HepG2 (cell line): Measurements from ENCODE around the gene SLFN13.

Source experiments
- CBX1 ChIP-seq: IDR thresholded peaks from one replicate; pipeline ENCODE4 v1.6.1; 2016; ENCODE audit warnings: antibody characterized with exemption, low read depth
- CTCF ChIP-seq: sonication (generic); formaldehyde crosslinking; IDR thresholded peaks from 2 replicates; pipeline ENCODE4 v1.5.0; 2020; ENCODE audit warnings: mild to moderate bottlenecking, missing genetic modification reagents, moderate library complexity
- FIP1L1 ChIP-seq: fragments of 200-400 bp; formaldehyde crosslinking; IDR thresholded peaks from 2 replicates; pipeline ENCODE4 v1.6.1; 2018; ENCODE audit warnings: low read depth, mild to moderate bottlenecking, low read length, moderate library complexity, borderline replicate concordance; ENCODE audit not compliant: insufficient read depth
- GTF2F1 ChIP-seq: fragments of 150-350 bp; IDR thresholded peaks from 2 replicates; pipeline ENCODE4 v1.6.1; 2014; ENCODE audit warnings: low read length
- HDAC2 ChIP-seq: sonication (generic); formaldehyde crosslinking; IDR thresholded peaks from 2 replicates; pipeline ENCODE4 v1.4.0; 2020; ENCODE audit warnings: missing genetic modification reagents
- NCOA1 ChIP-seq: sonication (generic); formaldehyde crosslinking; IDR thresholded peaks from 2 replicates; pipeline ENCODE4 v1.9.0; 2021; ENCODE audit warnings: missing genetic modification reagents
- PAXIP1 ChIP-seq: sonication (generic); formaldehyde crosslinking; conservative IDR thresholded peaks from 2 replicates; pipeline ENCODE4 v1.4.0; 2020; ENCODE audit warnings: mild to moderate bottlenecking, missing genetic modification reagents, moderate library complexity
- PBX2 ChIP-seq: IDR thresholded peaks from 2 replicates; pipeline ENCODE4 v1.6.1; 2016; ENCODE audit warnings: control low read depth
- PTBP1 ChIP-seq: fragments of 200-400 bp; formaldehyde crosslinking; IDR thresholded peaks from 2 replicates; pipeline ENCODE4 v1.6.1; 2018; ENCODE audit warnings: low read length, low read depth; ENCODE audit not compliant: poor library complexity, severe bottlenecking
- RFXANK ChIP-seq: IDR thresholded peaks from 2 replicates; pipeline ENCODE4 v1.6.1; 2016
- RNF2 ChIP-seq: fragments of 450-650 bp; conservative IDR thresholded peaks from 2 replicates; pipeline ENCODE4 v1.6.1; 2016; ENCODE audit warnings: low read depth
- TAF1 ChIP-seq: sonication (generic); formaldehyde crosslinking; IDR thresholded peaks from 2 replicates; pipeline ENCODE4 v1.4.0; 2020; ENCODE audit warnings: missing genetic modification reagents
- ZNF841 ChIP-seq: sonication (generic); formaldehyde crosslinking; IDR thresholded peaks from 2 replicates; pipeline ENCODE4 v1.8.1; 2023; ENCODE audit warnings: missing genetic modification reagents, borderline replicate concordance

GRCh38 chr17:35477248-35477647 is 28.7 kb upstream of the SLFN13 start:
- TF ChIP-seq PBX2 (CRISPR knock-in tag): no peak
- TF ChIP-seq PTBP1: no peak
- TF ChIP-seq GTF2F1: no peak
- TF ChIP-seq CTCF (CRISPR knock-in tag): no peak
- TF ChIP-seq NCOA1: no peak
- TF ChIP-seq ZNF841 (CRISPR knock-in tag): no peak
- no peak for TF ChIP-seq TAF1
- TF ChIP-seq RNF2: no peak
- no peak for TF ChIP-seq CBX1
- TF ChIP-seq PAXIP1 (CRISPR knock-in tag): no peak
- no peak for TF ChIP-seq FIP1L1
- TF ChIP-seq HDAC2 (CRISPR knock-in tag): no peak
- TF ChIP-seq RFXANK: no peak
